GM12878 (cell line): Measurements from ENCODE around the gene EPHB1.

Experiments used
- EP300 ChIP-seq, 2 experiments: fragments of 150-350 bp in 1 of 2; IDR thresholded peaks; 2 replicates each; pipeline ENCODE4 v1.6.1; 2011 to 2012; ENCODE audit warnings: low read depth in 2 of 2, low read length in 2 of 2, borderline replicate concordance in 1 of 2, improper control_type of control experiment in 1 of 2, inconsistent platforms in 1 of 2; ENCODE audit not compliant: control insufficient read depth in 1 of 2
- KDM1A ChIP-seq: fragments of 200-600 bp; sonication (generic); IDR thresholded peaks from 2 replicates; pipeline ENCODE4 v1.6.1; 2016; ENCODE audit warnings: borderline replicate concordance
- MTA3 ChIP-seq: IDR thresholded peaks from 2 replicates; pipeline ENCODE4 v1.6.1; 2012; ENCODE audit warnings: low read length, inconsistent platforms, borderline replicate concordance
- MXI1 ChIP-seq: fragments of 150-350 bp; IDR thresholded peaks from 2 replicates; pipeline ENCODE4 v1.6.1; 2011; ENCODE audit warnings: low read depth, mild to moderate bottlenecking, inconsistent platforms, low read length, improper control_type of control experiment
- NR2C2 ChIP-seq: IDR thresholded peaks from 2 replicates; pipeline ENCODE4 v1.6.1; 2011; ENCODE audit warnings: borderline replicate concordance, low read depth; ENCODE audit not compliant: control insufficient read depth, insufficient read length
- SIN3A ChIP-seq: IDR thresholded peaks from 2 replicates; pipeline ENCODE4 v1.6.1; 2012; ENCODE audit warnings: low read depth, low read length, improper control_type of control experiment
- TCF3 ChIP-seq: IDR thresholded peaks from 2 replicates; pipeline ENCODE4 v1.6.1; 2012; ENCODE audit warnings: low read depth, mild to moderate bottlenecking, low read length, borderline replicate concordance; ENCODE audit not compliant: insufficient read depth
- ZNF274 ChIP-seq: IDR thresholded peaks from one replicate; pipeline ENCODE4 v1.8.0; 2011; ENCODE audit not compliant: insufficient read length, insufficient read depth
- TF ChIP-seq, protein P1 (sequence below): fragments of 450-650 bp; IDR thresholded peaks from 2 replicates; pipeline ENCODE4 v1.6.1; 2016; ENCODE audit warnings: mild to moderate bottlenecking
- TF ChIP-seq, protein P2 (sequence below), 3 experiments: IDR thresholded peaks in 2 of 3; conservative IDR thresholded peaks in 1 of 3; 2 replicates each; pipeline ENCODE4 v1.5.1; 2011; ENCODE audit warnings: low read depth in 3 of 3, low read length in 3 of 3, mild to moderate bottlenecking in 3 of 3, control low read depth in 2 of 3, moderate library complexity in 2 of 3, inconsistent platforms in 1 of 3, mixed read lengths in 1 of 3; ENCODE audit not compliant: control insufficient read depth in 2 of 3, insufficient read depth in 1 of 3; ENCODE audit errors: extremely low read depth in 1 of 3

DNA sequence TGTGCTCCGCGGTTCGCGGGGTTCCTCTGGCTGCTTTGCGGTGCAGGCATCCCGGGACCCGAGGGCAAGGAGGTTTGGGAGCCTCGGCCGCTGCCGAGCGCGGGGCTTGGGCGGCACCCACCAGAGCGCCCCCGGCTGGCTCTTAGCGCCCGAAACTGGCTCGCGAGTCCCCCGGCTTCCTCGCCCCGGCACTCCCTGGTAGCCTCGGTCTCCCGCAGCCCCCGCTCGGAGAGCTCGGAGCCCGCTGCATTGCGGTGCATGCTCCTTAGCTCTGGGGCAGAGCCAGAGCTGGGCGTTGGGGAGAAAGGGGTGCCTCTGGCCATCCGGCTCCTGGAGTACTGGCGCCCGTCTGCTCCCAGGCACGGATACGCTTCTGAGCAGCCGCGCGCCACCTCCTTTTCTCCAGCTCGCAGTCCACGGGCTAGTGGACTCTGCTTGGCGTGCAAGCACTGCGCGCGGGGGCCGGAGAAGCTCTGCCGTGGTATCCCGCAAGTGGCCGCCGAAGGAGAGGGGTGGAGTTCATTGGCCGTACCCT, 753 bp downstream of the EPHB1 start:
- TF ChIP-seq, protein P1, sequence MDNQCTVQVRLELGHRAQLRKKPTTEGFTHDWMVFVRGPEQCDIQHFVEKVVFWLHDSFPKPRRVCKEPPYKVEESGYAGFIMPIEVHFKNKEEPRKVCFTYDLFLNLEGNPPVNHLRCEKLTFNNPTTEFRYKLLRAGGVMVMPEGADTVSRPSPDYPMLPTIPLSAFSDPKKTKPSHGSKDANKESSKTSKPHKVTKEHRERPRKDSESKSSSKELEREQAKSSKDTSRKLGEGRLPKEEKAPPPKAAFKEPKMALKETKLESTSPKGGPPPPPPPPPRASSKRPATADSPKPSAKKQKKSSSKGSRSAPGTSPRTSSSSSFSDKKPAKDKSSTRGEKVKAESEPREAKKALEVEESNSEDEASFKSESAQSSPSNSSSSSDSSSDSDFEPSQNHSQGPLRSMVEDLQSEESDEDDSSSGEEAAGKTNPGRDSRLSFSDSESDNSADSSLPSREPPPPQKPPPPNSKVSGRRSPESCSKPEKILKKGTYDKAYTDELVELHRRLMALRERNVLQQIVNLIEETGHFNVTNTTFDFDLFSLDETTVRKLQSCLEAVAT, result no peak
- no peak for TF ChIP-seq NR2C2
- no peak; the same call in 1 of the 2 replicates for TF ChIP-seq MXI1
- TF ChIP-seq TCF3, result no peak
- no peak for TF ChIP-seq EP300 (IDR thresholded peaks at IDR 0.05; ENCODE audit: borderline replicate concordance in 1 of 2, control insufficient read depth in 1 of 2, low read depth in 2 of 2, low read length in 2 of 2)
- TF ChIP-seq, protein P2, sequence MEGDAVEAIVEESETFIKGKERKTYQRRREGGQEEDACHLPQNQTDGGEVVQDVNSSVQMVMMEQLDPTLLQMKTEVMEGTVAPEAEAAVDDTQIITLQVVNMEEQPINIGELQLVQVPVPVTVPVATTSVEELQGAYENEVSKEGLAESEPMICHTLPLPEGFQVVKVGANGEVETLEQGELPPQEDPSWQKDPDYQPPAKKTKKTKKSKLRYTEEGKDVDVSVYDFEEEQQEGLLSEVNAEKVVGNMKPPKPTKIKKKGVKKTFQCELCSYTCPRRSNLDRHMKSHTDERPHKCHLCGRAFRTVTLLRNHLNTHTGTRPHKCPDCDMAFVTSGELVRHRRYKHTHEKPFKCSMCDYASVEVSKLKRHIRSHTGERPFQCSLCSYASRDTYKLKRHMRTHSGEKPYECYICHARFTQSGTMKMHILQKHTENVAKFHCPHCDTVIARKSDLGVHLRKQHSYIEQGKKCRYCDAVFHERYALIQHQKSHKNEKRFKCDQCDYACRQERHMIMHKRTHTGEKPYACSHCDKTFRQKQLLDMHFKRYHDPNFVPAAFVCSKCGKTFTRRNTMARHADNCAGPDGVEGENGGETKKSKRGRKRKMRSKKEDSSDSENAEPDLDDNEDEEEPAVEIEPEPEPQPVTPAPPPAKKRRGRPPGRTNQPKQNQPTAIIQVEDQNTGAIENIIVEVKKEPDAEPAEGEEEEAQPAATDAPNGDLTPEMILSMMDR (IDR thresholded peaks at IDR 0.05 in 2 of 3, conservative IDR thresholded peaks at IDR 0.05 in 1 of 3; ENCODE audit: control insufficient read depth in 2 of 3, extremely low read depth in 1 of 3, insufficient read depth in 1 of 3, low read depth in 3 of 3, low read length in 3 of 3), result peak in 1 of 3 experiments; percentile 21; a peak in 1 of 6 replicates
- no peak for TF ChIP-seq MTA3
- TF ChIP-seq ZNF274, result no peak
- no peak for TF ChIP-seq KDM1A
- no peak for TF ChIP-seq SIN3A
